CD4-positive, alpha-beta T cell treated with Interleukin-12 subunit alpha and Interleukin-12 subunit beta, for 1 hour (primary cell): ENCODE data around the gene MYO16.

Experiments used
- DNase-seq: peaks from one replicate; pipeline ENCODE4 v3.0.0-alpha.2; 2020

The MYO16 gene

GRCh38 chr13:109093998-109094397 is 464.6 kb downstream of the MYO16 start:
- no peak for DNase-seq

GRCh38 chr13:109095126-109095525 is 465.7 kb downstream of the MYO16 start:
- DNase-seq = no peak

GRCh38 chr13:109096101-109096500 is 466.7 kb downstream of the MYO16 start:
- DNase-seq = no peak

GRCh38 chr13:109100705-109101304 is 471.4 kb downstream of the MYO16 start:
- no peak for DNase-seq

- no peak for DNase-seq
Observed at GRCh38 chr13:109101550-109102144, 472.2 kb downstream of the MYO16 start.

GRCh38 chr13:109105899-109106298 is 476.5 kb downstream of the MYO16 start:
- DNase-seq = no peak

- DNase-seq = no peak
Observed at GRCh38 chr13:109110159-109110558, 480.7 kb downstream of the MYO16 start.

GRCh38 chr13:109111141-109111540 is 481.7 kb downstream of the MYO16 start:
- no peak for DNase-seq

- DNase-seq = no peak
Observed at GRCh38 chr13:109113427-109113826, 484.0 kb downstream of the MYO16 start.

- DNase-seq = no peak
Observed at GRCh38 chr13:109114162-109114561, 484.8 kb downstream of the MYO16 start.

- DNase-seq = no peak
Observed at GRCh38 chr13:109114991-109115390, 485.6 kb downstream of the MYO16 start.

- no peak for DNase-seq
Observed at GRCh38 chr13:109118521-109118920, 489.1 kb downstream of the MYO16 start.

- no peak for DNase-seq
Observed at GRCh38 chr13:109119896-109120295, 490.5 kb downstream of the MYO16 start.

GRCh38 chr13:109121826-109122225 is 492.4 kb downstream of the MYO16 start:
- DNase-seq = no peak

- no peak for DNase-seq
Observed at GRCh38 chr13:109123971-109124370, 494.6 kb downstream of the MYO16 start.

GRCh38 chr13:109126178-109126577 is 496.8 kb downstream of the MYO16 start:
- no peak for DNase-seq

- no peak for DNase-seq
Observed at GRCh38 chr13:109126891-109127641, 497.7 kb downstream of the MYO16 start.

GRCh38 chr13:109128121-109128520 is 498.7 kb downstream of the MYO16 start:
- no peak for DNase-seq

GRCh38 chr13:109130093-109130835 is 500.9 kb downstream of the MYO16 start:
- DNase-seq = no peak

- no peak for DNase-seq
Observed at GRCh38 chr13:109131698-109132257, 502.4 kb downstream of the MYO16 start.

GRCh38 chr13:109135018-109135417 is 505.6 kb downstream of the MYO16 start:
- DNase-seq = no peak

GRCh38 chr13:109136873-109137272 is 507.5 kb downstream of the MYO16 start:
- no peak for DNase-seq

GRCh38 chr13:109139346-109139745 is 509.9 kb downstream of the MYO16 start:
- DNase-seq = no peak
